Amniotic epithelial cell (primary cell): Measurements from ENCODE around the gene RAB40C.
A peak's percentile ranks its signal among the peaks of the same experiment; 100 is the strongest.

ENCODE experiments used
- DNase-seq: peaks from one replicate; pipeline ENCODE4 v3.0.0-alpha.2; 2010; ENCODE audit warnings: low read depth

Gene RAB40C

DNA sequence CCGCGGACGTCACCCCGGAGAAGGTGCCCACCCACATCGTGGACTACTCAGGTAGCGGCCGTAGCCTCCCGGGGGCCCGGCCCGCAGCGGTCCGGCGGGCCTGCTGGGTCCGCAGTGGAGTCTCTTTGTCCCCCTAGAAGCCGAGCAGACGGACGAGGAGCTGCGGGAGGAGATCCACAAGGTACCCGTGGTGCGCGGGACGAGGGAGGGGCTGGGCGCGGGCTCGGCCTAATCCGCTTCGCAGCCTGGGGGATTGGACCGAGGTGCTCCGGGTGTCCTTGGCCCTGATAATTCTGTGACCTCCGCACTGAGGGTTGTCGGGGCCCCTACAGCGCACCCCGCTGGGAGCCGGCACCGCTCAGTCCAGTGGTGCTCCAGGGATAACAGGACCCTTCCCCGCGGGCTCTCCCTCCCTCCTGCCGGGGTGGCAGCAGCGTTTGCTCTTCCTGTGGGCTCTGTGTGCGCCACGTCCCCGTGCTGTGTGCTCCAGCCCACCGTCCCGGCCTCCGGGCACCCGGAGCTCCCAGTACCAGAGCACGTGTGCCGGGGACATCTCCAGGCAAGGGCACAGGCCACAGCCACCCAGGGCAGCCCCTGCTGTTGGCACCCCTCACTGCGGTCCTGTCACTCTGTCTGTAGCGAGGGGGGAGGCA, 78.8 kb downstream of the RAB40C start:
- DNase-seq: no peak

DNA sequence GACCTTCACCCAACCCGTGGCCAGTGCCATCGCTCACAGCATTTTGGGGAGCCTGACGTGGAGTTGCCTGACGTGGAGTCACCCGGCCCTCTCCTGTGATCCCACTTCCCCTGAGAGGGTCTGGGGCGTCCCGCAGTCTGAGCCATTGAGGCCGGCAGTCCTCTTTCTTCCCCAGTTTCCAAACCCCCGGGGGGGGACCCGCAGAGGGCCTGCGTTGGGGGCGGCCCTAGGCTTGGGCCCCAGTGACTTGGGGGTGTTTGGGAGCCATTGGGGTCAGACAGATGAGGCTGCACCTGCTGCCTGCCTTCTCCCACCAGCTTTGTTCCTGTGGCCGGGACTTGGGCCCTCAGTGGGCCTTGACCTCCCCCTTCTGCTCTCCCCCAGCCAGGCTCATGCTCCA, 79.8 kb downstream of the RAB40C start:
- DNase-seq: no peak

GRCh38 chr16:670485-671352, 80.9 kb downstream of the RAB40C start:
- DNase-seq: no peak

DNA sequence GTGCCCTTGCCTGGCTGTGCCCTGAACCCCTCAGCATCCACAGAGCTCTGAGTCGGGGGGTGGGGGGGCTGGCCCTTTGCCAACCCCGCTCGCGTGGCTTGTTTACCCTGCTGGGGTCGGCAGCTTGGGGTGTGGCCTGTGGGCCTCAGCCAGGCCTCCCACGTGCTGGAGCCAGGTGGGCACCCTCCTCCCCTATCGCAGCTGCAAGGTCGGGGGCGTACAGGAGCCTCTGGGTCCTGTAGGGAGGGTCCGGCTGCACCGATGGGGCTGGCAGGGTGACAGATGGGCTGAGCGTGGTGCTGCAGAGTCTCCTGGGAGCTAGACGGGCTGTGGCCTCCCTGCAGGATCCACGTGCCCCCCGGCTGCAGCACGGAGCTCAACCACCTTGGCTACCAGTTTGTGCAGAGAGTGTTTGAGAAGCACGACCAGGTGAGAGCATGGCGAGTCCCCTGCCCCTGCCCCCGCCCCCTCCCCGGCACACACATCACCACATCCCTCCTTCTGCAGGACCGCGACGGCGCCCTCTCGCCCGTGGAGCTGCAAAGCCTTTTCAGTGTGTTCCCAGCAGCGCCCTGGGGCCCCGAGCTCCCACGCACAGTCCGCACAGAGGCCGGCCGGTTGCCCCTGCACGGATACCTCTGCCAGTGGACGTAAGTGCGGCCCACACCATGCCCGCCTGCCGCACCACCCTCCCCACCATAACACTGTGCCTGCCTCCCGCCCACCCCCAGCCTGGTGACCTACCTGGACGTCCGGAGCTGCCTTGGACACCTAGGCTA, 81.7 kb downstream of the RAB40C start:
- DNase-seq: no peak

- no peak for DNase-seq
Measured at GRCh38 chr16:672371-672770, 82.5 kb downstream of the RAB40C start.

GRCh38 chr16:672851-673250, 83.0 kb downstream of the RAB40C start:
- DNase-seq: no peak

GRCh38 chr16:673399-673991, 83.6 kb downstream of the RAB40C start:
- DNase-seq: no peak

DNA sequence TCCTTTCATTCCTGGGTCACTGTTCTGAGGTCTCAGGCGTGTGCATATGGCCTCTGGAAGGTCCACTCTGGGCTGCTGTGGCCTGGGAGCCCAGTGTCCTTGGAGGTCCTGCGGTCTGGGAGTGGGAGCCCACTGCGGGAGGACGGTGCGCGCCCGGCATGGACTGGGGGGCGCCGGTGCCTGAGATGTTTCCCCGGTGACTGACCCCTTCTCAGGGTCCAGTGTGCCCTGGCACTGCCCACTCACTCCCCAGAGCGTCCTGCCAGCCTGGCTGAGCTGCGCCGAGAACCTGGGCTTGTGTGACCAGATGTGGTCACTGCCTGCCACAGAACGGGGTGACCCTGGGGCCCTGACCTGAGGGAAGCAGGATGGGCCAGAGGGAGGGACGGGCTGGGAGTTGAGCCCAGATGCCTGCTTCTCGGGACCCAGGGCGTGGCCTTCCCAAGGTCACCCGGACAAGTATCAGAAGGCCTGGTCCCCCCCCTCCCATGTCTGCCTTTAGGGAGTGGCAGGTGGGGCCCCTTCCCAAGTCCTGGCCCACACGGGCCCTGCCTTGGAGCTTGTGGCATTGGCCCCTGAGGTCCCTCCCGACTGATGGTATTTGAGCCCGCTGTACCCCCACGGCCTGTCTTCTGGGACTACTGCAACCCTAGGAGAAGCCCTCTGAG, 84.5 kb downstream of the RAB40C start:
- DNase-seq: no peak

GRCh38 chr16:674968-675883, 85.4 kb downstream of the RAB40C start, which contains the start of gene RHBDL1:
TSS of gene RHBDL1 (plus strand) at chr16:675671. CDS start at chr16:675791, 120 bp downstream.
- DNase-seq: peak; percentile 55

GRCh38 chr16:675884-676564, 86.2 kb downstream of the RAB40C start:
- DNase-seq: no peak

GRCh38 chr16:676565-676902, 86.7 kb downstream of the RAB40C start:
- DNase-seq: no peak

DNA sequence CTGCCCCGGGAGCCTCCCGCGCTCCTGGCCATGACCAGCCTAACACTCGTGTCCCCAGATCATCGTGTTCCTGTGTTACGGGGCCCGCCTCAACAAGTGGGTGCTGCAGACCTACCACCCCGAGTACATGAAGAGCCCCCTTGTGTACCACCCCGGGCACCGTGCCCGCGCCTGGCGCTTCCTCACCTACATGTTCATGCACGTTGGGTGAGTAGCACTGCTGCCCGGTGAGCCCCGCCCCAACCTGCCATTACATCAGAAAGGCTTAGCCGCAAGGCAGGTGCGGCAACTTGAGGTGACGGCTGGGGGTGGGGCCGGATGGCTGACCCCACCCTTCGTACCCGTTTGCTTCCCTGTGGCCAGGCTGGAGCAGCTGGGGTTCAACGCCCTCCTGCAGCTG, 87.0 kb downstream of the RAB40C start:
- DNase-seq: no peak

DNA sequence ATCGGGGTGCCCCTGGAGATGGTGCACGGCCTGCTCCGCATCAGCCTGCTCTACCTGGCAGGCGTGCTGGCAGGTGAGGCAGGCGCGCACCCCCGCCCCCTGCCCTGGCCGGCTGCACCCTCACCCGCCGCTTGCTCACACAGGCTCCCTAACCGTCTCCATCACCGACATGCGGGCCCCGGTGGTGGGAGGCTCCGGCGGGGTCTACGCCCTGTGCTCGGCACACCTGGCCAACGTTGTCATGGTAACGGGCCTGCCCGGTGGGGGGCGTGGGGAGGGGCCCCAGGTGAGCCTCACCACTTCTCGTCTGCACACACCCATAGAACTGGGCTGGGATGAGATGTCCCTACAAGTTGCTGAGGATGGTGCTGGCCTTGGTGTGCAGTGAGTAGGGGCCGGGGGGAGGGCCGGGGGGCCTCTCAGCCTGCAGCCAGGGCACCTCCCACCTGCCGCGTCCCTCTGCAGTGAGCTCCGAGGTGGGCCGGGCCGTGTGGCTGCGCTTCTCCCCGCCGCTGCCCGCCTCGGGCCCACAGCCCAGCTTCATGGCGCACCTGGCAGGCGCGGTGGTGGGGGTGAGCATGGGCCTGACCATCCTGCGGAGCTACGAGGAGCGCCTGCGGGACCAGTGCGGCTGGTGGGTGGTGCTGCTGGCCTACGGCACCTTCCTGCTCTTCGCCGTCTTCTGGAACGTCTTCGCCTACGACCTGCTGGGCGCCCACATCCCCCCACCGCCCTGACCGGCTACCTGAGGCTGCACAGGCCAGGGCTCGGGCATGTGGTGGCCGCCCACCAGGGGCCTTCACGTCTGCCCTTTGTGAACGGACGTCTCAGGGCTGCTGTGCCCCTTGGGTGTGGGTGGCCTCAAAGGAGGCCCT, 87.7 kb downstream of the RAB40C start:
- DNase-seq: no peak

GRCh38 chr16:678209-678857, 88.5 kb downstream of the RAB40C start:
- DNase-seq: no peak
